Endodermal cell (in vitro differentiated cells): ENCODE measurements around the gene NPAS3. TPM values are rescaled to one million over a fixed set of nuclear protein-coding genes. Genes with fewer than 3 reads are reported as not detected.

ENCODE experiments used
- DNase-seq: peaks from one replicate; pipeline ENCODE4 v3.0.0-alpha.2; 2017
- H3K27ac ChIP-seq: 2 replicates; pipeline ENCODE4 v1.5.1; 2013; ENCODE audit warnings: mild to moderate bottlenecking, low read depth, low read length, moderate library complexity
- H3K27me3 ChIP-seq: 2 replicates; pipeline ENCODE4 v1.6.1; 2013; ENCODE audit warnings: mild to moderate bottlenecking, low read length, moderate library complexity; ENCODE audit not compliant: insufficient read depth, control insufficient read depth, poor library complexity, severe bottlenecking
- H3K36me3 ChIP-seq: 2 replicates; pipeline ENCODE4 v1.7.0; 2013; ENCODE audit warnings: mild to moderate bottlenecking, low read length, moderate library complexity; ENCODE audit not compliant: control insufficient read depth, insufficient read depth
- H3K4me1 ChIP-seq: one replicate; pipeline ENCODE4 v1.7.0; 2013; ENCODE audit warnings: low read length; ENCODE audit not compliant: control insufficient read depth, insufficient read depth
- H3K4me3 ChIP-seq: 2 replicates; pipeline ENCODE4 v1.5.1; 2013; ENCODE audit warnings: mild to moderate bottlenecking, low read length, moderate library complexity
- H3K9ac ChIP-seq: 2 replicates; pipeline ENCODE4 v1.6.1; 2013; ENCODE audit warnings: mild to moderate bottlenecking, low read length, moderate library complexity; ENCODE audit not compliant: poor library complexity, severe bottlenecking; ENCODE audit errors: extremely low read depth
- H3K9me3 ChIP-seq: 2 replicates; pipeline ENCODE4 v1.6.1; 2013; ENCODE audit warnings: mild to moderate bottlenecking, low read length, moderate library complexity; ENCODE audit not compliant: control insufficient read depth
- H3K27ac Mint-ChIP-seq: 2 replicates; pipeline ENCODE4 v1.8.0; 2020; ENCODE audit warnings: mixed read lengths
- H3K27me3 Mint-ChIP-seq: 2 replicates; pipeline ENCODE4 v1.8.0; 2021; ENCODE audit warnings: mild to moderate bottlenecking, mixed read lengths; ENCODE audit not compliant: insufficient read depth
- H3K36me3 Mint-ChIP-seq: 2 replicates; pipeline ENCODE4 v1.8.0; 2020; ENCODE audit warnings: low read depth, mixed read lengths
- H3K4me1 Mint-ChIP-seq: 2 replicates; pipeline ENCODE4 v1.8.0; 2020; ENCODE audit warnings: mixed read lengths
- H3K4me3 Mint-ChIP-seq: 2 replicates; pipeline ENCODE4 v1.8.0; 2020; ENCODE audit warnings: mild to moderate bottlenecking, moderate library complexity, mixed read lengths
- H3K9me3 Mint-ChIP-seq: 2 replicates; pipeline ENCODE4 v1.8.0; 2020; ENCODE audit warnings: mild to moderate bottlenecking, mixed read lengths
- CTCF ChIP-seq: fragments of 200-600 bp; sonication (generic); conservative IDR thresholded peaks from 2 replicates; pipeline ENCODE4 v1.5.0; 2021; ENCODE audit warnings: antibody characterized with exemption, mild to moderate bottlenecking
- WGBS, 2 experiments: methylation state at CpG; one replicate each; pipeline versions ENCODE4 v1.1.5 to v1.1.7; 2013; ENCODE audit warnings: missing lambda C conversion rate in 2 of 2, mixed read lengths in 1 of 2; ENCODE audit not compliant: insufficient coverage in 1 of 2, insufficient read length in 1 of 2; 5-methylcytosine and 5-hydroxymethylcytosine counted together
- total RNA-seq, 2 donors: library from RNA; stranded (reverse); fragmentation: NEBNext Ultra II Directional in 1 of 2; extraction: Animal tissue kit (Norgen Biotek cat#: 25700) in 1 of 2; gene quantifications; 2 replicates in 1 of 2; 3 replicates in 1 of 2; pipeline ENCODE4 v1.2.1, GENCODE V29; 2021

Gene NPAS3
- total RNA-seq, 2 donors from 2014 or later = 1.4 to 1.6 TPM

- no peaks in the 10 kb centered on the region for H3K4me1 Mint-ChIP-seq
- H3K27me3 Mint-ChIP-seq = peaks cover 4% of the 10 kb centered on the region
- H3K27me3 ChIP-seq = no peaks in the 10 kb centered on the region
- H3K36me3 Mint-ChIP-seq = no peaks in the 10 kb centered on the region
- no peaks in the 10 kb centered on the region for H3K9me3 ChIP-seq
- no peak overlapping the region for H3K9ac ChIP-seq
- H3K4me3 Mint-ChIP-seq = no peak overlapping the region
- WGBS, 2 experiments = 85 to 92% methylated on average over 2 of the region's 2 CpGs
- H3K27ac ChIP-seq = no peak overlapping the region
- no peak for TF ChIP-seq CTCF
- no peak overlapping the region for H3K4me3 ChIP-seq
- no peaks in the 10 kb centered on the region for H3K4me1 ChIP-seq
- DNase-seq = no peak
- no peak overlapping the region for H3K27ac Mint-ChIP-seq
- H3K36me3 ChIP-seq = no peaks in the 10 kb centered on the region
- no peaks in the 10 kb centered on the region for H3K9me3 Mint-ChIP-seq
These were observed 11.9 kb downstream of the NPAS3 start for GRCh38 chr14:32950584-32950983.

- Mint-ChIP-seq H3K4me1 (no peaks in the 10 kb centered on the region), H3K27ac (no peak overlapping the region), H3K9me3 (no peaks in the 10 kb centered on the region), H3K36me3 (no peaks in the 10 kb centered on the region), H3K27me3 (no peaks in the 10 kb centered on the region), H3K4me3 (no peak overlapping the region)
- DNase-seq = no peak
- Histone ChIP-seq H3K27ac (no peak overlapping the region), H3K36me3 (no peaks in the 10 kb centered on the region), H3K9ac (no peak overlapping the region), H3K4me3 (no peak overlapping the region), H3K27me3 (no peaks in the 10 kb centered on the region), H3K4me1 (peaks cover 3% of the 10 kb centered on the region), H3K9me3 (no peaks in the 10 kb centered on the region)
- TF ChIP-seq CTCF = no peak
- 81 to 100% methylated on average over 1 to 2 of the region's 3 CpGs for whole genome bisulfite sequencing, 2 experiments
These were observed 28.7 kb downstream of the NPAS3 start for GRCh38 chr14:32967421-32967820.

- no peak for TF ChIP-seq CTCF
- no peak overlapping the region for H3K9ac ChIP-seq
- no peak overlapping the region for H3K4me3 Mint-ChIP-seq
- DNase-seq = no peak
- H3K4me1 Mint-ChIP-seq = no peaks in the 10 kb centered on the region
- no peak overlapping the region for H3K27ac Mint-ChIP-seq
- H3K27ac ChIP-seq = no peak overlapping the region
- peaks cover 2% of the 10 kb centered on the region for H3K27me3 Mint-ChIP-seq
- H3K4me3 ChIP-seq = no peak overlapping the region
- no peaks in the 10 kb centered on the region for H3K4me1 ChIP-seq
- H3K36me3 ChIP-seq = no peaks in the 10 kb centered on the region
- H3K27me3 ChIP-seq = no peaks in the 10 kb centered on the region
- WGBS, 2 experiments = 85% methylated on average over 2 of the region's 2 CpGs; no CpG with 5 or more reads in 1 of the 2 experiments
- no peaks in the 10 kb centered on the region for H3K9me3 Mint-ChIP-seq
- H3K36me3 Mint-ChIP-seq = no peaks in the 10 kb centered on the region
- no peaks in the 10 kb centered on the region for H3K9me3 ChIP-seq
These were observed 30.4 kb downstream of the NPAS3 start for GRCh38 chr14:32968972-32969544.
